ENCODE results near the gene TMEM250. TPM values are rescaled to one million over a fixed set of nuclear protein-coding genes. Genes with fewer than 3 reads are reported as not detected.

The TMEM250 gene
- polyA plus RNA-seq, 1 donor (not counting 4 experiments of a cell fraction or from before 2014, with no cell fraction given) = 9.9 TPM

- no peak for FAIRE-seq
- TF ChIP-seq CTCF (optimal IDR thresholded peaks at IDR 0.05 in 1 of 3, IDR thresholded peaks at IDR 0.05 in 1 of 3, conservative IDR thresholded peaks at IDR 0.05 in 1 of 3; ENCODE audit: extremely low read depth in 1 of 3, insufficient read depth in 2 of 3, low read length in 3 of 3) = no peak
- no peak for TF ChIP-seq EZH2 (IDR thresholded peaks at IDR 0.05; ENCODE audit: low read length)
Measured at GRCh38 chr9:136117291-136117915, 1.3 kb downstream of the TMEM250 start.

GRCh38 chr9:136116360-136117098 lies 2.1 kb downstream of the TMEM250 start:
- FAIRE-seq = no peak
- Histone ChIP-seq H3K4me1 (ENCODE audit: control insufficient read depth, extremely low read depth, insufficient read depth, low read length) (peaks cover 24% of the 10 kb centered on the region), H3K36me3 (ENCODE audit: control insufficient read depth in 2 of 2, extremely low read depth in 1 of 2, insufficient read depth in 2 of 2, low read length in 2 of 2) (peaks cover 1 to 7% of the 10 kb centered on the region in 2 experiments), H3K27ac (ENCODE audit: control insufficient read depth, insufficient read depth, low read length) (no peak overlapping the region), H3K4me2 (ENCODE audit: control insufficient read depth, extremely low read depth, insufficient read depth, low read depth, low read length) (no peak overlapping the region), H3K9me1 (ENCODE audit: control insufficient read depth, extremely low read depth, insufficient read depth, low read length) (no peaks in the 10 kb centered on the region), H3K9ac (ENCODE audit: control insufficient read depth, extremely low read depth, insufficient read depth, low read length) (no peak overlapping the region), H3K9me3 (ENCODE audit: control insufficient read depth, low read depth, low read length) (no peaks in the 10 kb centered on the region), H4K20me1 (ENCODE audit: control insufficient read depth, extremely low read depth, insufficient read depth, low read length) (no peaks in the 10 kb centered on the region), H2AFZ (ENCODE audit: control insufficient read depth, low read length) (no peak overlapping the region), H3K27me3 (ENCODE audit: control insufficient read depth, extremely low read depth, insufficient read depth, low read length) (no peaks in the 10 kb centered on the region), H3K4me3 (ENCODE audit: control insufficient read depth in 2 of 3, extremely low read depth in 1 of 3, insufficient read depth in 2 of 3, low read depth in 1 of 3, low read length in 3 of 3) (no peak overlapping the region), H3K79me2 (ENCODE audit: control insufficient read depth, insufficient read depth, low read length) (peaks cover 20% of the 10 kb centered on the region)
- dilution Hi-C loops (cut with MboI; ENCODE audit: extremely low pct_ligation_motif_present, low sequenced_read_pairs) = no loop called here
- no peak for DNase-seq (ENCODE audit: low read depth, low spot score)
- TF ChIP-seq EZH2 (IDR thresholded peaks at IDR 0.05; ENCODE audit: low read length) (no peak), CTCF (optimal IDR thresholded peaks at IDR 0.05 in 1 of 3, IDR thresholded peaks at IDR 0.05 in 1 of 3, conservative IDR thresholded peaks at IDR 0.05 in 1 of 3; ENCODE audit: extremely low read depth in 1 of 3, insufficient read depth in 2 of 3, low read length in 3 of 3) (no peak)

More at GRCh38 chr9:136117291-136117915, 1.3 kb downstream of the TMEM250 start:
- H3K79me2 ChIP-seq (ENCODE audit: control insufficient read depth, insufficient read depth, low read length) = peaks cover 20% of the 10 kb centered on the region
- DNase-seq (ENCODE audit: low read depth, low spot score) = no peak
- H3K4me3 ChIP-seq (ENCODE audit: control insufficient read depth in 2 of 3, extremely low read depth in 1 of 3, insufficient read depth in 2 of 3, low read depth in 1 of 3, low read length in 3 of 3) = peak overlapping the region; percentile 78 to 85 (median 85)
- dilution Hi-C loops (cut with MboI; ENCODE audit: extremely low pct_ligation_motif_present, low sequenced_read_pairs) = no loop called here
- no peaks in the 10 kb centered on the region for H4K20me1 ChIP-seq (ENCODE audit: control insufficient read depth, extremely low read depth, insufficient read depth, low read length)
- H3K27me3 ChIP-seq (ENCODE audit: control insufficient read depth, extremely low read depth, insufficient read depth, low read length) = no peaks in the 10 kb centered on the region
- H3K4me1 ChIP-seq (ENCODE audit: control insufficient read depth, extremely low read depth, insufficient read depth, low read length) = peaks cover 22% of the 10 kb centered on the region
- H3K27ac ChIP-seq (ENCODE audit: control insufficient read depth, insufficient read depth, low read length) = peak overlapping the region; percentile 71
- H3K9me1 ChIP-seq (ENCODE audit: control insufficient read depth, extremely low read depth, insufficient read depth, low read length) = no peaks in the 10 kb centered on the region
- peak overlapping the region; percentile 94 for H3K4me2 ChIP-seq (ENCODE audit: control insufficient read depth, extremely low read depth, insufficient read depth, low read depth, low read length)
- H3K9me3 ChIP-seq (ENCODE audit: control insufficient read depth, low read depth, low read length) = no peaks in the 10 kb centered on the region
- H3K9ac ChIP-seq (ENCODE audit: control insufficient read depth, extremely low read depth, insufficient read depth, low read length) = peak overlapping the region; percentile 87
- H2AFZ ChIP-seq (ENCODE audit: control insufficient read depth, low read length) = no peak overlapping the region
- H3K36me3 ChIP-seq (ENCODE audit: control insufficient read depth in 2 of 2, extremely low read depth in 1 of 2, insufficient read depth in 2 of 2, low read length in 2 of 2) = peaks cover 1 to 7% of the 10 kb centered on the region in 2 experiments

All from keratinocyte (primary cell).